GM19240 (cell line): Measurements from ENCODE around the gene ZSWIM6.
"Not testable (repeated sequence)": the region's sequence is repeated elsewhere in the genome, so short reads cannot be mapped to it uniquely, and the experiment has no call there.

Source experiments
- DNase-seq: peaks from one replicate; pipeline ENCODE4 v3.0.0; 2011; ENCODE audit warnings: low spot score; ENCODE audit not compliant: insufficient read length

Gene ZSWIM6

GRCh38 chr5:61405511-61406295, 73.6 kb downstream of the ZSWIM6 start:
- no peak for DNase-seq

GRCh38 chr5:61406497-61406896, 74.4 kb downstream of the ZSWIM6 start:
- DNase-seq: not testable (repeated sequence)

GRCh38 chr5:61407706-61408270, 75.7 kb downstream of the ZSWIM6 start:
- DNase-seq: no peak

- peak; percentile 76 for DNase-seq
These were observed 76.6 kb downstream of the ZSWIM6 start for GRCh38 chr5:61408476-61409168.

- no peak for DNase-seq
These were observed 77.5 kb downstream of the ZSWIM6 start for GRCh38 chr5:61409568-61409967.

GRCh38 chr5:61410811-61411210, 78.8 kb downstream of the ZSWIM6 start:
- no peak for DNase-seq

GRCh38 chr5:61412361-61412760, 80.3 kb downstream of the ZSWIM6 start:
- DNase-seq: no peak

GRCh38 chr5:61413205-61413604, 81.1 kb downstream of the ZSWIM6 start:
- DNase-seq: not testable (repeated sequence)

- DNase-seq: no peak
These were observed 82.7 kb downstream of the ZSWIM6 start for GRCh38 chr5:61414806-61415205.

- DNase-seq: no peak
These were observed 84.0 kb downstream of the ZSWIM6 start for GRCh38 chr5:61416010-61416409.

- DNase-seq: no peak
These were observed 84.4 kb downstream of the ZSWIM6 start for GRCh38 chr5:61416420-61416819.

- DNase-seq: no peak
These were observed 85.3 kb downstream of the ZSWIM6 start for GRCh38 chr5:61417340-61417739.

GRCh38 chr5:61417851-61418250, 85.8 kb downstream of the ZSWIM6 start:
- DNase-seq: no peak

- DNase-seq: no peak
These were observed 87.0 kb downstream of the ZSWIM6 start for GRCh38 chr5:61419106-61419505.

GRCh38 chr5:61420016-61420415, 88.0 kb downstream of the ZSWIM6 start:
- DNase-seq: no peak

GRCh38 chr5:61421262-61421661, 89.2 kb downstream of the ZSWIM6 start:
- DNase-seq: not testable (repeated sequence)

- no peak for DNase-seq
These were observed 91.6 kb downstream of the ZSWIM6 start for GRCh38 chr5:61423487-61424145.

- no peak for DNase-seq
These were observed 93.9 kb downstream of the ZSWIM6 start for GRCh38 chr5:61425918-61426317.

- DNase-seq: no peak
These were observed 97.8 kb downstream of the ZSWIM6 start for GRCh38 chr5:61429906-61430305.

GRCh38 chr5:61431923-61432620, 100.0 kb downstream of the ZSWIM6 start:
- no peak for DNase-seq

- no peak for DNase-seq
These were observed 103.3 kb downstream of the ZSWIM6 start for GRCh38 chr5:61435368-61435767.
